GM18867 (cell line): ENCODE measurements around the gene MAGEC2.

Source experiments
- ATAC-seq: cut with Tn5 transposase; IDR thresholded peaks from one replicate; pipeline ENCODE4 v1.9.1; 2021; ENCODE audit warnings: mild to moderate bottlenecking, moderate library complexity; ENCODE audit not compliant: unreplicated experiment

Gene MAGEC2, protein sequence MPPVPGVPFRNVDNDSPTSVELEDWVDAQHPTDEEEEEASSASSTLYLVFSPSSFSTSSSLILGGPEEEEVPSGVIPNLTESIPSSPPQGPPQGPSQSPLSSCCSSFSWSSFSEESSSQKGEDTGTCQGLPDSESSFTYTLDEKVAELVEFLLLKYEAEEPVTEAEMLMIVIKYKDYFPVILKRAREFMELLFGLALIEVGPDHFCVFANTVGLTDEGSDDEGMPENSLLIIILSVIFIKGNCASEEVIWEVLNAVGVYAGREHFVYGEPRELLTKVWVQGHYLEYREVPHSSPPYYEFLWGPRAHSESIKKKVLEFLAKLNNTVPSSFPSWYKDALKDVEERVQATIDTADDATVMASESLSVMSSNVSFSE

DNA sequence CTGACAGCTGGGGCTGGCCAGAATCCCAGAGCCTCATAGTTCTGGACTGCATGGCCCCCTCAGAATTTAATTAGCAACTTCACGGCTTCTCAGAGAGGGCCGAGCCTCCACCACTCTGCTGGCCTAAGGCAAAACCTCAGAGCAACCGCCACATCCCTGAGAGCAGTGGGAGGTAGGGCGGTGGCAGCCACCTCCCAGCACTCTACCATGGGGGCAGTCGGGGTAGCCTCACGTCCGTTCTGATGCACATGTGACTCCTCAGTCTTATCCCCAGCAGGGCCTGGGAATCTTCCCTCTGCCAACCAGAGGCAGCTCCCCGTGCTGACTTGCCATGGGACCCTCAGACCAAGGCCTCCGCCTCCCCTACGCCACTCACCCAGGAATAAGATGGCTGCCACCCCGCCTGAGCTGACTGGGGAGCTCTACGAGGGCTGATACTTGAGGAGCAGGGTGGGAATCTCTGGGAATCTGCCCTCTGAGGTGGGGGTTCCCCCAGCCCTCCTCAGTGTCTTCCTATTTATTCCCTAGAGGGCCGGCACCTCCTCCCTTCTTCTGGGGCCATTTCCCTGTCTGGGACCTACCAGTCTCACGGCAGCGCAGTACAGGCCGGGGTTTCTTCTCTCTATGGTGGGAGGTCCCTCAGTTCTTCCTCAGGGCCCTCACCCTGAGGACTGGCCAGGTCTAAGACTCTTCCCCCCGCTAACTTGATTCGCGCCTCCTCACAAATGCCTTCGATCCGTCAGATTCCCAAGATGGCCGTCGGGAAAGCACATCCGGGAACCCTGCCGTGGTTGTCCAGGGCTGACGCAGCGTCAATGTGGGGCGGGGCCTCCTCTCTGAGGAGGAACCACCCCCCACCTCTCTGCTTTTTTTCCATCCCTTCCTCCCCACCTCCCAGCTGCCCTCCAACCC lies at the start of gene MAGEC2:
Gene MAGEC2 (minus strand): TSS at position 769 of the 912 bp plus-strand sequence. CDS start 1,303 bp downstream, outside the sequence.
- no peak for ATAC-seq

DNA sequence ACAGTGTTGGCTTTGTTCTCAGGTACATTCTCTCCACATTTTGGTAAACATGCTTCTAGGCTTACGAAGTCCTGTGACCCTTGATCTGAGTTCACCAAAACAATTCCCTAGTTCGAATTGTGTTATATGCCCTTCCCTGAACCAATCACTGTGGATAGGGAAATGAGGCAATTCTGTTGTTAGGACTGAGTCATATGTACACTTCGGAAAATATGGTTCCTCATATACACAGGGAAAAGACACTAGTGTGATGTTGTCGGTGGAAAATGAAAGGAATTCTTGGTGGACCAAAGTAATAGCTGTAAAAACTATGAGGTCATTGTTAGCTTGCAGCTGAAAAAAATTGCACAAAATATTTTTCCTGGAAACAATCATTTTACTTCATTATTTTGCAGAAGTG lies 46.6 kb upstream of the MAGEC2 start:
- no peak for ATAC-seq

DNA sequence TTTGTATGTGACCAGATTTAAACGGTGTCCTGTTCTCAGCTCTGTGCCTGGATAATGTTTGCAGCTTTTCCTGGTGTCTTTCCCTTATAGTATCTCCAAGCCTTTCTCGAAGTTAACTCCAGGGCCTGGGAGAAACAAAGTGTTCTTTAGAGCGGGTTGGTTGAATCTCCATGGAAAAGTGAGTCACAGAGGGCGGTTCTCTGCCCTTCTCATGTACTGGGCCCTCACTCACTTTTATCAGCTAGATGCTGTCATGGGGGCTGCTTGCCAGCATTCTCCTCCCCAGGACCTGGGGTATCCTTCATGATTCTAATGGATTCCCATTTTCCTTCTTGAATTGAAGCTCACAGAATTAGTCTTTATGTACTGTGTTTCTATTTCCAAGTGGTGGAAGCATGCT lies 46.1 kb upstream of the MAGEC2 start:
- no peak for ATAC-seq

DNA sequence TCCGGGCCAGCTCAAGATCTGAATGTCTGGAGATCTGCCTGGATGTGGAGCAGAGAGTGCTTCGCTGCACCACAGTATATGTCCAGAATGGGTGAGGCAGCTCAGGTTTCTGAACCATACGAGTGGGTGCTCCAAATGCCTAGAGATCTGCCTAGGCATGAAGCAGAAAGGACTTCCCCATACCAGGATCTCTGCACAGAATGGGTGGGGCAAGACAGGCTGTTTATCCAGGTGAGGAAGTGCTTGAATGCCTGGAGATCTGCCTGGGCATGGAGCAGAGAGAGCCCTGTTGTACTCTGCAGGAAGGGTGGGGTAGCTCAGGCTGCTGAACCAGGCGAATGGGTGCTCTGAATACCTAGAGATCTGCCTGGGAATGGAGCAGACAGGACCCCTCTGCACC lies 45.4 kb upstream of the MAGEC2 start:
- ATAC-seq = no peak

DNA sequence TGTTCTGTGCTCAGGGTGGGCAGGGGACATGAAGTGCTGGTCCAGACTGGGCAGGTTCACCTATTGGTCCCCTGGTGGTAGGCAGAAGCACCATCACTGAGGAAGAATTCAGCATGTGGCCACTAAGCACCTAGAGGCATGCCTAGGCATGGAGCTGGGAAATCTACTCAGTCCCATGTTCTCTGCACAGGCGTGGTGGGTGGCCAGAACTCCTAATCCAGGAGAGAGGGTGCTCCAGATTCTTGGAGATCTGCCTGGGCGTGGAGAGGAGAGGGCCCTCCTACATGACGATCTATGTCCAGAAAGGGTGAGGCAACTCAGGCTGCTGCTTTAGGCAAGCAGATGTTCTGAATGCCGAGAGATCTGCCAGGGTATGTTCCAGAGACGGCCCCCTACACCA lies 44.6 kb upstream of the MAGEC2 start:
- no peak for ATAC-seq

DNA sequence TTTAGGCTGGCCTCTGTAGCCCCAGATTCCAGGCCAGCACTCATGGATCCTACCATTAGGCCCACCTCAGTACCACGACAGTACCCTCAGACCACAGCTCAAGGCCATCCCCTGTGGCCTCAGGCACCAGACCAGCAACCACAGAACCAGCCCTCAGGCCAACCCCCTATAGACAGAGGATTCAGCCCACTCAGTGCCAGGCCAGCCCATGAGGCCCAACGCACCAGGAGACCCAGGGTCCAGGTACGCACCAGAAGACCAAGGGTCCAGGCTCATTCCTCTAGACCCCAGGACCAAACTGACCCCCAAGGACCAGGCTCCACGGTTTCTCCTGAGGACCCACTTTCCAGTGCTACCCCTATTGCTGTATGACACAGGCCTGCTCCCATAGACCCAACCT lies 39.5 kb upstream of the MAGEC2 start:
- no peak for ATAC-seq

DNA sequence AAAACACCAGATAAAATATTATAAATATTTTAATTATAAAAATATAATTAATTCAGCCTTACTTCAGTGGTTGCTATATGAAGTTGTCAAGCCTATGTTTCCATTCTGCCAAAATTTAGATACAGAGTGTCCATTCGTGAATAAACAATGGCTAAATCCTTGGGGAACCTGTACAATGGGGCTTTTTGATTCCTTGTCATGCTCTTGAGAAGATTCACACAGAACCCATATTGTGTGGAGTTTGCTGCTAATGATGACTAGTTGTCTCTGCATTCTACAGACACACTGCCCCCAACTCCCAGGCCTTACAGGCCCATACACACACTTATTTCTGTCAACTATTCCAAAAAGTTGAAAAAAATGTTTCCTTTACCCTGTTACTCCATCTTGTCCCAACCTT lies 33.4 kb upstream of the MAGEC2 start:
- no peak for ATAC-seq

DNA sequence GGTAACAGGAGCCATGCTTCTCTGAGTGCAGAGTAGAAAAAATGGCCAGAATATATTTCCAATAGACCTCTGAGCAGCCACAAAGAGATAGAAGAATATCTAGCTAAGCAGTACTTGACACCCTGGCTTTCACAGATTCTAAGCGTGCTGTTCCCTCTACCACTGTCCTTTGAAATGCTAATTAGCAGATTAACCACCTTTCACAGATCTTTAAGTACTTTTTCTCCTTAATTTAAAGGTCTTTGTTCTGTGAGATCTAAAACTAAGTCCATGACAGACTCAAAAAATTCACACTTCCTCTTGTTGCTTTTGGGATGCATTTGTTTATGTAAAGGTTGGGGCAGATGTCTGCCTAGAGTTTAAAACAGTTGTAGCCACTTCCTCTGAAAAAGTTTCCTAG lies 28.3 kb upstream of the MAGEC2 start:
- ATAC-seq = no peak

DNA sequence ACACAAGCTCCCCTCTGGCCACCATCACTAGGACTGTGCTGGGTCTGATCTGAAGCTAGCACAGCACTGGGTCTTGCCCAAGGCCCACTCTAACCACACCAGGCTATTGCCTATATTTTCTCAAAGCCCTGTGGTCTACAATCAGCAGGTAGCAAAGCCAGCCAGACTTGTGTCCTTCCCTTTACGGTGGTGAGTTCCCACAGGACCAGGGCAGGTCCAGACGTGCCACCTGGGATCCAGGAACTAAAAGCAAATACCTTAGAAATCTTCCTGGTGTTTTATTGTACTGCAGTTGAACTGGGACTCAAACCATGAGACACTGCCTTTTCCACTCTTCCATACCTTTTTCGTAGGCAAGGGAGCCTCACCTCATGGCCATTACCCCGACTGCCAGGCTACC lies 9.0 kb upstream of the MAGEC2 start:
- no peak for ATAC-seq

DNA sequence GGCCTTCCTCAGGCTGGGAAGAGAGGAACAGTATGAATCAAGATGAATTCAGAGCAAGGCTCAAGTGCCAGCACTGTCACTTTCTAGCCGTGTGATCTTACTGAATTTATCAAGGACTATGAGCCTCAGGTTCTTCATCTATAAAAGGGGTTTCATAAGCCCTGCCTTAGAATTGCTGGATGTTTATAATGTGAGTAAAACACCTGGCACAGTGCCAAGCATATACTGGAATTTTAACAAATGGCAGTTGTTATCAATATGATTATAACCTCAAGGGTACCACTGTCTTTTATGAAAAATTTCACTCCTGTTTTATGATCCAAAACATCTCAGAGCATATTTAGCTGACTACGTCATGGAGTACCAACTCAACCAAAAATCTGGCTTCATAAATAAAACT lies 4.0 kb downstream of the MAGEC2 start:
- no peak for ATAC-seq

DNA sequence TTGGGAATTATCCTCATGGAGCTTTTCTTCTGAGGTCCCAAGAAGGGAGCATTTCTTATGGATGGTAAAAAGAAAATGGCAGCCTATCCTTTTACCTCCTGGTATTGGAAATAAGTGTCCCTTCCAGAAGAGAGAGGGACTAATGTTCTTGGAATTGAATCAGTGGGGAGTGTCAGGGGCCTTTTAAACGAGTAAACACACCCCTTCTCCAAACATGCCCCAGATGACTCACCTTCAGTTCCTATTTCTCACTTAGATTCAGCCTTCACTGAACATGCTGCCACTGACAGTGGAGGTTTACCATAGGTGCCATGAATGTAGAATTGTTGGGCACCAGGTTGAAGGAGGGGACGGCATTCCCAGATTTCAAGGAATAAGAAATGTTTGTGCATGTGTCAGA lies 19.0 kb downstream of the MAGEC2 start:
- no peak for ATAC-seq

DNA sequence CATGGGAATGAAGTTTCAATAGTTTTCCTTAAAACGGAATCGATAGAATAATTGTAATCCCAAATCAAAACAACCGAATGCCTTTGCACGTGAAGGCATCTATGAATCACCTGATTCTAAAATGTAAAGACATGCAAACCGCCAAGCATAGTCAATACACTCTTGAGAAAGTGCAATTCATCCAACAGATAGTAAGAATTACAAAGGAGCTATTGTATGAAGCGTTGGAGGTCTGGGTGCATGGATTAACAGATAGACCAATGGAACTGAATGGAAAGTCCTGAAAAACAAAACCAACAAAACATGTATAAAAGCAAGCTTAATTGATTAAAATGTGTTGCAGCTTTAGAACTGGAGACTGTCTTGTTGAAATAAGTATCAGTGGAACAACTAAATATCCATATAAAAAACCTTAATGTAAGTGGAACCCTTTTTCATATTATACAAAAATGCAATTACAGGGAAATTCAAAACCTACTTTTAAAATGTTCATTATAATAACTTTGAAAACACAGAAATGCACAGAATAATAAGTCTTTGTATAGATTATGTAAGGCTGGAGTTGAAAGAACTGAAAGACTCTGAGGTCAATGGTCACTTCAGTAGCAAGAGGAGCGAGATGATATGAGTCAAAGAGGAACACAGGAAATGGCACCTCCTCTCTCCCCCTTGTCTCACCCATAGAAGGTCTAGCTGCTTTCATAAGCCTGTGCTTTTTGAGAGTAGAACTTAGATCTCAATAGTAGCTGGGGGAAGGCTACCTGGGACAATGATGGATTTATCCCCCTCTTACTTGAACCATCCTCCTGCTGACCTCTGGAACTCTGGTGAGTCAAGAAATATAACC lies 20.1 kb downstream of the MAGEC2 start:
- no peak for ATAC-seq

DNA sequence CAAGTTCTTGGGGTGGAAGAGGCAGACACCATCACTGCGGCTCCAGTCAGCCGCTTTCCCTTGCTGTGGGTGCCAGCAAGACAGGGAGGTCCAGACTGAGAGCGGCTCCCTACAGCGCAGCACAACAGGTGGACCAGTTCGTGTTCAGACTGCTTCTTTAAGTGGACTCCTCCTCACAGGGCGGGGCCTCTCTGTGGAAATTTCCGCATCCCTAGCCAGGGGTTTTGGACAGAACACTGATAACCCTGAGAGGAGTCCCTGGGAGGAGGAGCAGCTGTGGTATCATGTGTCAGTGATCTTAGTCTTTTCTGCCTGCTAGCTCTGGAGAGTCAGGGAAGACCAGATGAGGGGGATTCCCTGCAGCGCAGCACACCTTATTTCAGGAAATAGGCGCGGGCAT lies 48.5 kb downstream of the MAGEC2 start:
- ATAC-seq = no peak
